ENCODE results near the gene ART5.
"Not testable (repeated sequence)": the region's sequence is repeated elsewhere in the genome, so short reads cannot be mapped to it uniquely, and the experiment has no call there.

Gene ART5

GRCh38 chr11:3655547-3655946 is 13.8 kb upstream of the ART5 start:
- DNase-seq = no peak

GRCh38 chr11:3652514-3652913 is 10.7 kb upstream of the ART5 start:
- DNase-seq = not testable (repeated sequence)

DNA sequence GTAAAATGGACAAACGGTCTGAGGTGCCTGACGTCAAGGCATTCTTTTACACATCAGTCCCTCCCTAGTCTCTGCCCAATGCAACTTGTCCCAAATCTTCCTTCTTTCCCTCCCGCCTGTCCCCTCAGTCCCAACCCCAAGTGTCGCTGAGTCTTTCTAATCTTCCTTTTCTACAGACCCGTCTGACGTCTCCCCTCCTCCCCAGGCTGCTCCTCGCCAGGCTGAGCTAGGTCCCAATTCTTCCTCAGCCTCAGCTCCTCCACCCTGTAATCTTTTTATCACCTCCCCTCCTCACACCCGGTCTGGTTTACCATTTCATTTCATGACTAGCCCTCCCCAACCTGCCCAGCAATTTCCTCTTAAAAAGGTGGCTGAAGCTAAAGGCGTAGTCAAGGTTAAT is 7.6 kb upstream of the ART5 start:
- DNase-seq = not testable (repeated sequence)

DNA sequence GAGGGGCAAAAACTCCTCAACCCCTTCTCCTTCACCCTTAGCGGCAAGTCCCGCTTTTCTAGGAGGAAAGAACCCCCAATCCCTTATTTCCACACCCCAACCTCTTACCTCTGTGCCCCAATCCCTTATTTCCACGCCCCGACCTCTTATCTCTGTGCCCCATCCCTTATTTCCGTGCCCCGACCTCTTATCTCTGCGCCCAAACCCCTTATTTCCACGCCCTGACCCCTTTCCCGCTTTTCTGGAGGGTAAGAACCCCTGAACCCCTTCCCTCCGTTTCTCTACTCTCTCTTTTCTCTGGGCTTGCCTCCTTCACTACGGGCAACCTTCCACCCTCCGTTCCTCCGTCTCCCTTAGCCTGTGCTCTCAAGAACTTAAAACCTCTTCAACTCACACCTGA is 7.1 kb upstream of the ART5 start:
- DNase-seq = not testable (repeated sequence)

- DNase-seq = no peak
Observed at GRCh38 chr11:3645552-3645951, 3.8 kb upstream of the ART5 start.

DNA sequence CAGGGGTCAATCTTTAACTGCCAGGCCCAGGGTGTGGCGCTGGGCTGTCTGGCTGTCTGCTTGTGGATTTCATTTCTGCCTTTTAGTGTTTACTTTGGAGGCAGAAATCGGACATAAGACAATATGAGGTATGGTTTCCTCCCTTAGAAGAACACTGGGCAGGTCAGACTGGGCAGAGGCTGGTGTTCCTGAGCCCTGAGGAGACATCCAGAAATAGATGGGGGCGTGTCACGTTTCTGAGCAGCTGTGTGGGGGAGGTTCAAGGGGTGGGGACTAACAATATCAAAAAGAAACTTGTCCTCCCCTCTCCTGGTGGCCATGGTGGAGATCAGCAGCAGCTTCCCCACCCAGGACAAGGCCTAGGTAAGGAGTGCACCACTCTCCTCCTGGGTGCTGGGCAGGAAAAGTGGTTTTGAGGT is 3.0 kb upstream of the ART5 start, which contains the start of gene ART1:
Gene ART1 (plus strand): TSS at position 312 of the 419 bp plus-strand sequence. CDS start 14,086 bp downstream, outside the sequence.
- no peak for DNase-seq

- not testable (repeated sequence) for DNase-seq
Observed at GRCh38 chr11:3643102-3643546, 1.3 kb upstream of the ART5 start.

DNA sequence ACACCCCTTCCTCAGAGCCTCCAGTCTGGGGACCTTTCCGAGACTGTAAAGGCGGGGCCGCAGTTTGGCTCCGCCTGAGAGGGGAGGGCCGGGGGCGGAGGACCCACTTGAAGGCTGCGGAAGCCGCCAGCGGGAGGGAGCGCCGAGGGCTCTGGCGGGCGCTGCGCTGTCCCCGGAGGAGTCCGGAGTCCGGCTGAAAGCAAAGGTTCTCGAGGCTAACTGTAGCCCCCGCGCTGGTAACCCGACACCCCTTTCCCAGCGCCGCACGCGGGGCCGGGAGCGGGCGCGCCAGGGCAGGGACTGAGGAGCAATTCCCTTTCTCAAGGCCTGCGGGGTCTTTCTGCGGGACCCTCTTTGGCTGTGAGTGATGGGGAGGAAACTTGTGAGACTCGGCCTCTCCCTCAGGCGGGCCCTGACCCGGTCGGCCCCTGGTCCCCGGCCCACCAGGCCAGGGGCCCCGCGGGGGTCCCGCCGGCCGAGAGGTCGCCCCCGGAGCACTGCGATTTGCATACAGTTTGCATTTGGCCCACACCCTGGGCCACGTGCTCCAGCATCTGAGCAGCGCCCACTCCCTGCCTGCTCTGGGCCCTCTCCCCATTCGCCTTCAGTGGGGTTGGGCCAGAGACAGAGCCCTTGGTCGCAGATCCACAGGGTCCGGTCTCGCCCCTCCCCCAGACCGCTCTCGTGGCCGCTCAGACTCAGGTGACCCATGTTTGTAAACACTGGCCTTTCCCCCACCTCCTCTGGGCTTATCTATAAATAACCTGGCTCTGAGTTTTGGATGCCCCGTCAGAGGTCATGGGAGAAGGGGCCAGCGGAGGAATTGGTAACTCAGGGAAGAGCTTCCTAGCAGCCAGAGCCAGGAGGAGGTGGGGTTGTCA is 519 bp upstream of the ART5 start:
- DNase-seq = peak; percentile 80

DNA sequence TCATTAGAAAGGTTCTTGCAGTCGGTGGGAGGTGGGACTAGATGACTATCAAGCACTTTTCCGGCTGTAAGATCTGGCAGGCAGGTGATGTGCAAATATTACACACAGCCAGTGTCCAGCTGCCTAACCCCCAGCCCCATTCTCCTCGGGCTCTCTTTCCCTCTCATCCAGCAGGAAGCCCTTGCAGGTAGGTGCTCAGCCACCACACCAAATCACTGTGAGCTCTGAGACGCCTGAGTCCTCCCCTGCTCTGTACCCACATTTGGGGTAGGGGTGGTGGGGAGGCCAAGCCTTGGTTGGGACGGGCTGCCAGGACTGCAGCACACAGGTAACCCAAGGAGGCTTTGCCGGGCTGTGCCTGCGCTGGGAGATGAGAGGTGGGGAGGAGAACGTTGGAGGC is 601 bp downstream of the ART5 start:
- DNase-seq = no peak

- DNase-seq = no peak
Observed at GRCh38 chr11:3639841-3640240, 2.0 kb downstream of the ART5 start.

DNA sequence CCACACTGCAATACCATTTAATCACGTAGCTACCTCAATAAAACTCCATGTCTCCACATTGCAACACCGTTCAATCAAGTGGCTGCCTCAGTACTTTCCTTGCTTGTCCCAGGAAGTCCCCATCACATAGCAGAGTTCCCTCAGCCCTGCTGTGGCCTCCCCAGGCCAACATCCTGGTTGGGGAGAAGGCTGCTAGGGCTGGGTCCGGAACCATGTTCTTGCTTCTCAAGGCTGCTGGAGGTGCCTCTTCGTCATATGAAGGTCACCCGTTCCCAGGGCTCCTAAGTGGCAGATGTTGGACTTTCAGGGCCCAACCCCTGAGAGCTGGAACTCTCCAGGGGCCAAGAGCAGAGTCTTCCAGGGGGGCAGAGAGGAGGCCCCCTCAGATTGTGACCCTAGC is 3.3 kb downstream of the ART5 start:
- DNase-seq = no peak

DNA sequence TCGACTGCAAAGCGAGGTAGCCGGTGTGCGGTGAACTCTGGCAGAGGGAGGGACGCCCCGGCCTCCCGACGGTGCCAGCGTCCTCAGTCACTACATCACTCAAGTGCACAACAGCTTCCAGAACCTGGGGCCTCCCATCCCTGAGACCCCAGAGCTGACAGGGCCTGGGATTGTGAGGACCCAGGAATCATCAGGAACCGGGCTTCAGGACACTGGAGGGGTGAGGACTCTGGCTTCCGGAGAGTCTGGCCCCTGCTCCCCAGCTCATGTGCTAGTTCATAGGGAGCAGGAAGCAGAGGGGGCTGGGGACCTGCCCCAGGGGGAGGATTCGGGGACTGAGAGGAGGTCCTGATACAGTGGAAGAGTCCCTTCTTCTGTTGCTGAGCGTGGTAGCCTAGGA is 4.6 kb downstream of the ART5 start:
- no peak for DNase-seq

GRCh38 chr11:3635641-3636375 is 6.0 kb downstream of the ART5 start:
- DNase-seq = no peak

- no peak for DNase-seq
Observed at GRCh38 chr11:3632070-3632660, 9.6 kb downstream of the ART5 start.

DNA sequence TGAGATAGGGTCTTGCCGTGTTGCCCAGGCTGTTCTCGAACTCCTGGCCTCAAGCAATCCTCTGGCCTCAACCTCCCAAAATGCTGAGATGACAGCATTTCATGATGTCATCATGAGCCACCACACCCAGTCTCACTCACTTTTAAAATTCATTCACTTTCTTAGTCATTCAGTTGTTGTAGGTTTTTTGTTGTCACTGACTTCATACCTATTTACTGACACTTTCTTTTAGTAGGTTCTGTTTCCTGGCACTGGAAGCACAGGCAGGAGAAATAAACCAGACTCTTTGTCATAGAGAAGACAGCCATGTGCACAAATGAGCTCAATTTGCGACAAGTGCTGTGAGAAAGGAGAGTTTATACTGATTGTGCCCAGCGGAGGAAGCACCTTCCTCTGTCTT is 10.5 kb downstream of the ART5 start:
- no peak for DNase-seq

GRCh38 chr11:3627291-3627690 is 14.5 kb downstream of the ART5 start:
- DNase-seq = peak; percentile 49

- no peak for DNase-seq
Observed at GRCh38 chr11:3626250-3626960, 15.4 kb downstream of the ART5 start.

- DNase-seq = no peak
Observed at GRCh38 chr11:3623767-3624458, 17.9 kb downstream of the ART5 start.

GRCh38 chr11:3623121-3623520 is 18.7 kb downstream of the ART5 start:
- no peak for DNase-seq

GRCh38 chr11:3622521-3622920 is 19.3 kb downstream of the ART5 start:
- DNase-seq = no peak

GRCh38 chr11:3617990-3618389 is 23.8 kb downstream of the ART5 start:
- DNase-seq = no peak

Data from fibroblast of upper back skin (primary cell).